BE2C (cell line): ENCODE results near the gene OPCML.
"Not testable (repeated sequence)": the region's sequence is repeated elsewhere in the genome, so short reads cannot be mapped to it uniquely, and the experiment has no call there.

Experiments
- DNase-seq: peaks from one replicate; pipeline ENCODE4 v3.0.0-alpha.2; 2020
- H3K27me3 ChIP-seq: fragments of 250-450 bp; sonication (Bioruptor Pico); 2 replicates; pipeline ENCODE4 v1.5.1; 2020; ENCODE audit warnings: mild to moderate bottlenecking
- H3K36me3 ChIP-seq: fragments of 250-450 bp; sonication (Bioruptor Pico); 2 replicates; pipeline ENCODE4 v1.5.1; 2020; ENCODE audit warnings: mild to moderate bottlenecking
- H3K4me1 ChIP-seq: fragments of 250-450 bp; sonication (Bioruptor Pico); 2 replicates; pipeline ENCODE4 v1.5.1; 2020
- H3K4me3 ChIP-seq: 2 replicates; pipeline ENCODE4 v1.5.1; 2011; ENCODE audit warnings: low read depth, low read length
- H3K9me3 ChIP-seq: fragments of 250-450 bp; sonication (Bioruptor Pico); 2 replicates; pipeline ENCODE4 v1.5.1; 2020
- CTCF ChIP-seq: IDR thresholded peaks from 2 replicates; pipeline ENCODE4 v1.5.1; 2012; ENCODE audit warnings: mild to moderate bottlenecking, low read depth, low read length

Gene OPCML

GRCh38 chr11:132402071-132402684 is 1130.1 kb downstream of the OPCML start:
- no peaks in the 10 kb centered on the region for H3K9me3 ChIP-seq
- TF ChIP-seq CTCF = 0 out of 2 replicates have a peak, but pooled peaks have one; percentile 4
- no peak overlapping the region for H3K4me3 ChIP-seq
- H3K4me1 ChIP-seq = no peaks in the 10 kb centered on the region
- H3K27me3 ChIP-seq = no peaks in the 10 kb centered on the region
- H3K36me3 ChIP-seq = no peaks in the 10 kb centered on the region
- no peak for DNase-seq

GRCh38 chr11:132396318-132396717 is 1136.0 kb downstream of the OPCML start:
- no peaks in the 10 kb centered on the region for H3K4me1 ChIP-seq
- H3K36me3 ChIP-seq = no peaks in the 10 kb centered on the region
- H3K27me3 ChIP-seq = no peaks in the 10 kb centered on the region
- no peak for DNase-seq
- no peak for TF ChIP-seq CTCF
- no peak overlapping the region for H3K4me3 ChIP-seq
- no peaks in the 10 kb centered on the region for H3K9me3 ChIP-seq

GRCh38 chr11:132395434-132395833 is 1136.9 kb downstream of the OPCML start:
- Histone ChIP-seq H3K27me3 (no peaks in the 10 kb centered on the region), H3K36me3 (no peaks in the 10 kb centered on the region), H3K4me1 (no peaks in the 10 kb centered on the region), H3K4me3 (no peak overlapping the region), H3K9me3 (no peaks in the 10 kb centered on the region)
- no peak for DNase-seq
- TF ChIP-seq CTCF = no peak

GRCh38 chr11:132379540-132379939 is 1152.8 kb downstream of the OPCML start:
- no peaks in the 10 kb centered on the region for H3K27me3 ChIP-seq
- no peak for TF ChIP-seq CTCF
- no peaks in the 10 kb centered on the region for H3K36me3 ChIP-seq
- H3K9me3 ChIP-seq = peaks cover 2% of the 10 kb centered on the region; the same call in 1 of the 2 replicates
- no peak overlapping the region for H3K4me3 ChIP-seq
- H3K4me1 ChIP-seq = no peaks in the 10 kb centered on the region
- DNase-seq = no peak

- Histone ChIP-seq H3K4me1 (no peaks in the 10 kb centered on the region), H3K27me3 (no peaks in the 10 kb centered on the region), H3K4me3 (no peak overlapping the region), H3K9me3 (peaks cover 2% of the 10 kb centered on the region; the same call in 1 of the 2 replicates), H3K36me3 (no peaks in the 10 kb centered on the region)
- no peak for DNase-seq
- no peak for TF ChIP-seq CTCF
These were observed 1158.7 kb downstream of the OPCML start for GRCh38 chr11:132373405-132374143.

GRCh38 chr11:132370114-132370513 is 1162.2 kb downstream of the OPCML start:
- H3K36me3 ChIP-seq, H3K27me3 ChIP-seq, DNase-seq, H3K4me3 ChIP-seq, H3K9me3 ChIP-seq, H3K4me1 ChIP-seq: not testable (repeated sequence)
